GM12878 (cell line): ENCODE measurements around the gene KHK. TPM values are rescaled to one million over a fixed set of nuclear protein-coding genes. Genes with fewer than 3 reads are reported as not detected.

Source experiments
- CREB1 ChIP-seq: IDR thresholded peaks from 2 replicates; pipeline ENCODE4 v1.6.1; 2012; ENCODE audit warnings: low read depth, mild to moderate bottlenecking, inconsistent platforms
- E4F1 ChIP-seq: fragments of 450-650 bp; IDR thresholded peaks from 2 replicates; pipeline ENCODE4 v1.6.1; 2018; ENCODE audit warnings: borderline replicate concordance, mild to moderate bottlenecking; ENCODE audit not compliant: partially characterized antibody
- ESRRA ChIP-seq: IDR thresholded peaks from 2 replicates; pipeline ENCODE4 v1.6.1; 2012; ENCODE audit warnings: mild to moderate bottlenecking, low read length, improper control_type of control experiment
- ETV6 ChIP-seq, 2 experiments: fragments of 450-650 bp in 1 of 2; IDR thresholded peaks in 1 of 2; conservative IDR thresholded peaks in 1 of 2; 2 replicates each; pipeline ENCODE4 v1.6.1; 2014; ENCODE audit warnings: antibody characterized with exemption in 1 of 2, borderline replicate concordance in 1 of 2, low read depth in 1 of 2, mild to moderate bottlenecking in 1 of 2, moderate library complexity in 1 of 2
- FOS ChIP-seq: IDR thresholded peaks from 3 replicates; pipeline ENCODE4 v1.6.1; 2011; ENCODE audit warnings: borderline replicate concordance; ENCODE audit not compliant: insufficient read length; ENCODE audit errors: extremely low read depth
- GATAD2B ChIP-seq: fragments of 450-650 bp; conservative IDR thresholded peaks from 2 replicates; pipeline ENCODE4 v1.6.1; 2017; ENCODE audit warnings: low read depth, mild to moderate bottlenecking, moderate library complexity
- HDAC6 ChIP-seq: fragments of 200-600 bp; sonication (generic); IDR thresholded peaks from one replicate; pipeline ENCODE4 v1.8.0; 2017; ENCODE audit warnings: antibody characterized with exemption; ENCODE audit not compliant: unreplicated experiment
- IRF4 ChIP-seq: IDR thresholded peaks from 2 replicates; pipeline ENCODE4 v1.6.1; 2011; ENCODE audit warnings: low read depth, low read length
- LARP7 ChIP-seq: fragments of 450-650 bp; IDR thresholded peaks from 2 replicates; pipeline ENCODE4 v1.6.1; 2017; ENCODE audit warnings: mild to moderate bottlenecking
- MEF2B ChIP-seq: fragments of 450-650 bp; IDR thresholded peaks from 2 replicates; pipeline ENCODE4 v1.6.1; 2018; ENCODE audit warnings: mild to moderate bottlenecking, moderate library complexity; ENCODE audit not compliant: partially characterized antibody, poor library complexity, severe bottlenecking
- MXI1 ChIP-seq: fragments of 150-350 bp; IDR thresholded peaks from 2 replicates; pipeline ENCODE4 v1.6.1; 2011; ENCODE audit warnings: low read depth, mild to moderate bottlenecking, inconsistent platforms, low read length, improper control_type of control experiment
- NBN ChIP-seq: fragments of 450-650 bp; IDR thresholded peaks from 2 replicates; pipeline ENCODE4 v1.6.1; 2016
- NR2C1 ChIP-seq: fragments of 450-650 bp; IDR thresholded peaks from 2 replicates; pipeline ENCODE4 v1.6.1; 2017; ENCODE audit warnings: antibody characterized with exemption, mild to moderate bottlenecking, moderate library complexity
- POU2F2 ChIP-seq: IDR thresholded peaks from 3 replicates; pipeline ENCODE4 v1.6.1; 2011; ENCODE audit warnings: low read depth, mild to moderate bottlenecking, low read length, borderline replicate concordance
- SP1 ChIP-seq: IDR thresholded peaks from one replicate; pipeline ENCODE4 v1.6.1; 2011; ENCODE audit warnings: low read depth, low read length
- STAT3 ChIP-seq: IDR thresholded peaks from 2 replicates; pipeline ENCODE4 v1.6.1; 2011; ENCODE audit warnings: low read depth, low read length, improper control_type of control experiment
- ZNF384 ChIP-seq: IDR thresholded peaks from 2 replicates; pipeline ENCODE4 v1.6.1; 2012; ENCODE audit warnings: low read depth, mild to moderate bottlenecking, low read length, improper control_type of control experiment, borderline replicate concordance
- polyA plus RNA-seq, 11 experiments: library from polyadenylated mRNA; depleted of rRNA in 4 of 11; unstranded in 6 of 11; stranded (reverse) in 5 of 11; fragments of >200 nt; fragmentation: Nextera tagmentation in 4 of 11; fragmentation: Illumina TruSeq in 1 of 11; extraction: Ambion mirVana in 4 of 11; extraction: Trizol in 1 of 11; gene quantifications; 1 replicate in 1 of 11; 2 replicates in 10 of 11; pipeline versions ENCODE4 v1.2.1 to v1.2.3, GENCODE V29; 2011 to 2016; ENCODE audit warnings: inconsistent platforms in 2 of 11, missing spikeins in 2 of 11, low read depth in 1 of 11
- total RNA-seq, 4 experiments: library from RNA; depleted of rRNA in 3 of 4; stranded (reverse); fragments of >200 nt in 3 of 4; fragmentation: Illumina TruSeq in 1 of 4; extraction: Trizol in 1 of 4; gene quantifications; 2 replicates each; pipeline versions ENCODE4 v1.2.1 to v1.2.3, GENCODE V29; 2013 to 2021
- TF ChIP-seq, protein P1 (sequence below): fragments of 150-350 bp; IDR thresholded peaks from 2 replicates; pipeline ENCODE4 v1.6.1; 2016; ENCODE audit warnings: low read depth, low read length
- TF ChIP-seq, protein P2 (sequence below): fragments of 450-650 bp; IDR thresholded peaks from 2 replicates; pipeline ENCODE4 v1.6.1; 2016; ENCODE audit warnings: mild to moderate bottlenecking
- TF ChIP-seq, protein P3 (sequence below): IDR thresholded peaks from 2 replicates; pipeline ENCODE4 v1.6.1; 2011; ENCODE audit warnings: low read depth, low read length, improper control_type of control experiment, borderline replicate concordance
- TF ChIP-seq, protein P4 (sequence below): IDR thresholded peaks from 2 replicates; pipeline ENCODE4 v1.6.1; 2011; ENCODE audit warnings: mild to moderate bottlenecking, low read depth, low read length, moderate library complexity; ENCODE audit not compliant: insufficient replicate concordance

The KHK gene
- total and polyA plus RNA-seq, 10 of the 15 experiments (the other 5 are each of a cell fraction or from before 2014, with no cell fraction given): 0.31 to 11.8 (median 3.9) TPM

DNA sequence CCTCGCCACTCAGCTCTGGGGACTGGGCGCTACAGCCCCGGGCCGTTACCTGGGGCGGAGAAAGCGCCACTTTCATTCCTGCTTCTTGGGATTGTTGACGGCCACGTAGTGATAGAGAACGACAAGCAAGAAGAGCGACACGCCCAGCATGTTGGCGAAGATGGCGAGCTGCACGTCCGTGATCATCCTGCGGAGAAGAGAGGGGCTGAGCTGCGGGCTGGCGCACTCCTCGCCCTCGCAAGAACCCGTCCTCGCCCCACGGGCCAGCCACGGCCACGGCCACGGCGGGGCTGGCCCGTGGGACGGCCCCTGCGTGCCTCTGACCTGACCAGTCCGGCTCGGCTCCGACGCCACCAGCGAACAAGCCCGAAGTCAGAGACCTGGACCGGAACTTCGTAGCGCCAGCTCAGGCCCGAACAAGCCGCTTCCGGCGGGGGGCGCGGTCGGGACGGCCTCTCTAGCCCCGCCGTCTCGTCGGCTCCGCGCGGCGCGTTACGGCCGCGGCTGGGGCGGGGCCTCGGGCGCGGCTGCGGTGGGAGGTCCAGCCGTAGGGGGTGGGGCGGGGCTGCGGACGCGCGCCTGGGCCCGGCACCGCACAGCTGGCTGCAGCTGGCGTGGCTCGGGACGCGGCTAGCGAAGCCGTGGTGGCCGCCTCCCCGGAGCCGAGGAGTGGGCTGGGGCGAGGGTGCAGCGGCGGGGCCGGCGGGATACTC is 15.1 kb upstream of the KHK start, which contains the start of gene OST4 (continued):
- TF ChIP-seq, protein P1, sequence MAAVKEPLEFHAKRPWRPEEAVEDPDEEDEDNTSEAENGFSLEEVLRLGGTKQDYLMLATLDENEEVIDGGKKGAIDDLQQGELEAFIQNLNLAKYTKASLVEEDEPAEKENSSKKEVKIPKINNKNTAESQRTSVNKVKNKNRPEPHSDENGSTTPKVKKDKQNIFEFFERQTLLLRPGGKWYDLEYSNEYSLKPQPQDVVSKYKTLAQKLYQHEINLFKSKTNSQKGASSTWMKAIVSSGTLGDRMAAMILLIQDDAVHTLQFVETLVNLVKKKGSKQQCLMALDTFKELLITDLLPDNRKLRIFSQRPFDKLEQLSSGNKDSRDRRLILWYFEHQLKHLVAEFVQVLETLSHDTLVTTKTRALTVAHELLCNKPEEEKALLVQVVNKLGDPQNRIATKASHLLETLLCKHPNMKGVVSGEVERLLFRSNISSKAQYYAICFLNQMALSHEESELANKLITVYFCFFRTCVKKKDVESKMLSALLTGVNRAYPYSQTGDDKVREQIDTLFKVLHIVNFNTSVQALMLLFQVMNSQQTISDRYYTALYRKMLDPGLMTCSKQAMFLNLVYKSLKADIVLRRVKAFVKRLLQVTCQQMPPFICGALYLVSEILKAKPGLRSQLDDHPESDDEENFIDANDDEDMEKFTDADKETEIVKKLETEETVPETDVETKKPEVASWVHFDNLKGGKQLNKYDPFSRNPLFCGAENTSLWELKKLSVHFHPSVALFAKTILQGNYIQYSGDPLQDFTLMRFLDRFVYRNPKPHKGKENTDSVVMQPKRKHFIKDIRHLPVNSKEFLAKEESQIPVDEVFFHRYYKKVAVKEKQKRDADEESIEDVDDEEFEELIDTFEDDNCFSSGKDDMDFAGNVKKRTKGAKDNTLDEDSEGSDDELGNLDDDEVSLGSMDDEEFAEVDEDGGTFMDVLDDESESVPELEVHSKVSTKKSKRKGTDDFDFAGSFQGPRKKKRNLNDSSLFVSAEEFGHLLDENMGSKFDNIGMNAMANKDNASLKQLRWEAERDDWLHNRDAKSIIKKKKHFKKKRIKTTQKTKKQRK: no peak
- TF ChIP-seq, protein P2, sequence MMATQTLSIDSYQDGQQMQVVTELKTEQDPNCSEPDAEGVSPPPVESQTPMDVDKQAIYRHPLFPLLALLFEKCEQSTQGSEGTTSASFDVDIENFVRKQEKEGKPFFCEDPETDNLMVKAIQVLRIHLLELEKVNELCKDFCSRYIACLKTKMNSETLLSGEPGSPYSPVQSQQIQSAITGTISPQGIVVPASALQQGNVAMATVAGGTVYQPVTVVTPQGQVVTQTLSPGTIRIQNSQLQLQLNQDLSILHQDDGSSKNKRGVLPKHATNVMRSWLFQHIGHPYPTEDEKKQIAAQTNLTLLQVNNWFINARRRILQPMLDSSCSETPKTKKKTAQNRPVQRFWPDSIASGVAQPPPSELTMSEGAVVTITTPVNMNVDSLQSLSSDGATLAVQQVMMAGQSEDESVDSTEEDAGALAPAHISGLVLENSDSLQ: 0 out of 2 replicates have a peak, but pooled peaks have one; percentile 23
- TF ChIP-seq CREB1 (peak; percentile 89), ZNF384 (no peak), ESRRA (no peak), STAT3 (no peak), FOS (no peak), MXI1 (peak; percentile 70), SP1 (peak; percentile 54), MEF2B (no peak), IRF4 (no peak), NR2C1 (peak; percentile 55; the same call in 1 of the 2 replicates), POU2F2 (peak; percentile 41; the same call in 1 of the 3 replicates), HDAC6 (no peak), NBN (no peak), E4F1 (no peak), GATAD2B (peak; percentile 72; the same call in 1 of the 2 replicates), ETV6 (conservative IDR thresholded peaks at IDR 0.05 in 1 of 2, IDR thresholded peaks at IDR 0.05 in 1 of 2; ENCODE audit: borderline replicate concordance in 1 of 2, low read depth in 1 of 2) (no peak), LARP7 (peak; percentile 62; the same call in 1 of the 2 replicates)
- TF ChIP-seq, protein P3, sequence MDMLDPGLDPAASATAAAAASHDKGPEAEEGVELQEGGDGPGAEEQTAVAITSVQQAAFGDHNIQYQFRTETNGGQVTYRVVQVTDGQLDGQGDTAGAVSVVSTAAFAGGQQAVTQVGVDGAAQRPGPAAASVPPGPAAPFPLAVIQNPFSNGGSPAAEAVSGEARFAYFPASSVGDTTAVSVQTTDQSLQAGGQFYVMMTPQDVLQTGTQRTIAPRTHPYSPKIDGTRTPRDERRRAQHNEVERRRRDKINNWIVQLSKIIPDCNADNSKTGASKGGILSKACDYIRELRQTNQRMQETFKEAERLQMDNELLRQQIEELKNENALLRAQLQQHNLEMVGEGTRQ: no peak
- TF ChIP-seq, protein P4, sequence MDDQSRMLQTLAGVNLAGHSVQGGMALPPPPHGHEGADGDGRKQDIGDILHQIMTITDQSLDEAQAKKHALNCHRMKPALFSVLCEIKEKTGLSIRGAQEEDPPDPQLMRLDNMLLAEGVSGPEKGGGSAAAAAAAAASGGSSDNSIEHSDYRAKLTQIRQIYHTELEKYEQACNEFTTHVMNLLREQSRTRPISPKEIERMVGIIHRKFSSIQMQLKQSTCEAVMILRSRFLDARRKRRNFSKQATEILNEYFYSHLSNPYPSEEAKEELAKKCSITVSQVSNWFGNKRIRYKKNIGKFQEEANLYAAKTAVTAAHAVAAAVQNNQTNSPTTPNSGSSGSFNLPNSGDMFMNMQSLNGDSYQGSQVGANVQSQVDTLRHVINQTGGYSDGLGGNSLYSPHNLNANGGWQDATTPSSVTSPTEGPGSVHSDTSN: no peak
